ENCODE results near the gene GMPS.
"Not testable (repeated sequence)": the region's sequence is repeated elsewhere in the genome, so short reads cannot be mapped to it uniquely, and the experiment has no call there.

GMPS gene

DNA sequence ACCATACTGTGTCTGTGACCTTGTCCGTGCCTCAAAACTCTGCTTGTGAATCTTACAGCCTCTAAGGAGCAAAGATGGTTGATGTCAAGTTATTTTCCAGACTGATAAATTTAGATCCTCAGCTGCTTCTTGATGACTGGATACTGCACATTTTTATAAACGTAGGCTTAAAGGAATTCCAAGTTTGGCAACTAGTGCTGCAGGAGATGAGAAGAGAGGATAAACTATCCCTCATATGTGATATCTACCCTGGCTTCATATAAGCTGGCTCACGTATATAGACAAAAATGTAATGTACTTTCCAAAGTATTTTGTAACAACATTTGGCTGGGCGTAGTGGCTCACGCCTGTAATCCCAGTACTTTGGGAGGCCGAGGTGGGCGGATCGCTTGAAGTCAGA, 89.6 kb downstream of the GMPS start:
- ATAC-seq (ENCODE audit: low read depth), result no peak
- no peak overlapping the region for H3K27ac ChIP-seq (ENCODE audit: poor library complexity, severe bottlenecking)

GRCh38 chr3:155961044-155961443, 90.6 kb downstream of the GMPS start:
- H3K27ac ChIP-seq (ENCODE audit: poor library complexity, severe bottlenecking); DNase-seq (ENCODE audit: low spot score); H3K27me3 ChIP-seq (ENCODE audit: insufficient read depth, poor library complexity, severe bottlenecking); H3K4me3 ChIP-seq (ENCODE audit: severe bottlenecking); H3K9me3 ChIP-seq (ENCODE audit: severe bottlenecking); H3K36me3 ChIP-seq (ENCODE audit: low read depth); H3K4me1 ChIP-seq (ENCODE audit: insufficient read depth, poor library complexity, severe bottlenecking); ATAC-seq (ENCODE audit: low read depth): not testable (repeated sequence)

More for the DNA sequence above, 89.6 kb downstream of the GMPS start:
- Histone ChIP-seq H3K27me3 (ENCODE audit: insufficient read depth, poor library complexity, severe bottlenecking) (no peaks in the 10 kb centered on the region), H3K4me3 (ENCODE audit: severe bottlenecking) (no peak overlapping the region), H3K36me3 (ENCODE audit: low read depth) (no peaks in the 10 kb centered on the region), H3K4me1 (ENCODE audit: insufficient read depth, poor library complexity, severe bottlenecking) (no peaks in the 10 kb centered on the region), H3K9me3 (ENCODE audit: severe bottlenecking) (no peaks in the 10 kb centered on the region)
- TF ChIP-seq, protein P1, sequence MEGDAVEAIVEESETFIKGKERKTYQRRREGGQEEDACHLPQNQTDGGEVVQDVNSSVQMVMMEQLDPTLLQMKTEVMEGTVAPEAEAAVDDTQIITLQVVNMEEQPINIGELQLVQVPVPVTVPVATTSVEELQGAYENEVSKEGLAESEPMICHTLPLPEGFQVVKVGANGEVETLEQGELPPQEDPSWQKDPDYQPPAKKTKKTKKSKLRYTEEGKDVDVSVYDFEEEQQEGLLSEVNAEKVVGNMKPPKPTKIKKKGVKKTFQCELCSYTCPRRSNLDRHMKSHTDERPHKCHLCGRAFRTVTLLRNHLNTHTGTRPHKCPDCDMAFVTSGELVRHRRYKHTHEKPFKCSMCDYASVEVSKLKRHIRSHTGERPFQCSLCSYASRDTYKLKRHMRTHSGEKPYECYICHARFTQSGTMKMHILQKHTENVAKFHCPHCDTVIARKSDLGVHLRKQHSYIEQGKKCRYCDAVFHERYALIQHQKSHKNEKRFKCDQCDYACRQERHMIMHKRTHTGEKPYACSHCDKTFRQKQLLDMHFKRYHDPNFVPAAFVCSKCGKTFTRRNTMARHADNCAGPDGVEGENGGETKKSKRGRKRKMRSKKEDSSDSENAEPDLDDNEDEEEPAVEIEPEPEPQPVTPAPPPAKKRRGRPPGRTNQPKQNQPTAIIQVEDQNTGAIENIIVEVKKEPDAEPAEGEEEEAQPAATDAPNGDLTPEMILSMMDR (IDR thresholded peaks at IDR 0.05; ENCODE audit: poor library complexity, severe bottlenecking), result no peak
- no peak for DNase-seq (ENCODE audit: low spot score)

DNA sequence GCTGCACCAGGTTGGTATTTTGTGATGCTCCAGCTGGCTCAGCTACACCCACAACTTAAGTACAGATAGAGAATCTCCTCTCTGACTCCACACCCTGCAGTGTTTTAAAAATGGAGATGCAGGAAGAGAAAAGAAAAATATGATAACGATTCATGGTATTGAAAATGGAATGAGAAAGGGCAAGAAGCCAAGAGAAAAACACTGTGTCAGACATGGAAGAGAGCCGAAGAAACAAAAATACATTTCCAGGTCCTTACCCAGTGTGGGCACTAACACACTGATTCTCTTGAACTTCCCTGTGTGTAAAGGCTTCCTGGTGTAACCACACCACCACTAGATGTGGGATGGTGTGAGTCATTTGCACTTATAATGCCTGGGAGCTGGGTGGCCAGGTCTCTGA, 93.1 kb downstream of the GMPS start:
- TF ChIP-seq, protein P1 (IDR thresholded peaks at IDR 0.05; ENCODE audit: poor library complexity, severe bottlenecking), result no peak
- Histone ChIP-seq H3K4me1 (ENCODE audit: insufficient read depth, poor library complexity, severe bottlenecking) (no peaks in the 10 kb centered on the region), H3K27me3 (ENCODE audit: insufficient read depth, poor library complexity, severe bottlenecking) (no peaks in the 10 kb centered on the region), H3K36me3 (ENCODE audit: low read depth) (no peaks in the 10 kb centered on the region), H3K4me3 (ENCODE audit: severe bottlenecking) (no peak overlapping the region), H3K9me3 (ENCODE audit: severe bottlenecking) (no peaks in the 10 kb centered on the region), H3K27ac (ENCODE audit: poor library complexity, severe bottlenecking) (no peak overlapping the region)
- ATAC-seq (ENCODE audit: low read depth) (no peak), DNase-seq (ENCODE audit: low spot score) (no peak)

- TF ChIP-seq, protein P1 (IDR thresholded peaks at IDR 0.05; ENCODE audit: poor library complexity, severe bottlenecking), result no peak
- Histone ChIP-seq H3K9me3 (ENCODE audit: severe bottlenecking) (no peaks in the 10 kb centered on the region), H3K27me3 (ENCODE audit: insufficient read depth, poor library complexity, severe bottlenecking) (no peaks in the 10 kb centered on the region), H3K27ac (ENCODE audit: poor library complexity, severe bottlenecking) (no peak overlapping the region), H3K36me3 (ENCODE audit: low read depth) (no peaks in the 10 kb centered on the region), H3K4me3 (ENCODE audit: severe bottlenecking) (no peak overlapping the region), H3K4me1 (ENCODE audit: insufficient read depth, poor library complexity, severe bottlenecking) (no peaks in the 10 kb centered on the region)
- DNase-seq (ENCODE audit: low spot score) (no peak), ATAC-seq (ENCODE audit: low read depth) (no peak)
These were observed 99.9 kb downstream of the GMPS start for GRCh38 chr3:155970398-155970797.

DNA sequence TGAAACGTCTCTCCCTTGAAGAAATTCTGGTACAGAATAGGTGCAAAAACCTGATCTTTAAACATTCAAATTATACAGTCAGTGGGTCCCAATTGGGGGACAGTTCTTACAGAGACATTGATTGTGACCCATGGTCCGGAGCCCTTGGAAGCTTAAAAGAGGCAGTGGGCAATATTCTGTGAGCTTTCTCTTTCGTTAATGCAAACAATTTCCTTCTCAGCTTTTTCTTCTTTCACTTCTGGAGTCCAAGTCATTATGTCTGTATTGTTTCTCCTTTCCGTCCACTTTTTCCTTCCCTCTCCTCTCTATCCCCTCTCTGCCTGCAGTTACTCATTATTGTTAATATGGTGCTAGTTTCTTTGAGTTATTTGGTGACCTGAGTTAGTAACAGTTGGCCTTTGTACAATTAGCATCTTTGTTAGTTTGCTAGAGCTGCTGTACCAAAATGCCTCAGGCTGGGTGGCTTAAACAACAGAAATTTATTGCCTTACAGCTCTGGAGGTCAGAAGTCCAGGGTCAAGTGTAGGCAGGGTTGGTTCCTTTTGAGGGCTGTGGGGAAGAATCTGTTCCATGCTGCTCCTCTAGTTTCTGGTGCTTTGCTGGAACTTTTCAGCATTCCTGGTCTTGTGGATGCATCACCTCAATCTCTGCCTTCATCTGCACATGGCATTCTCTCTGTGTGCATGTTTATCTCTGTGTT, 102.6 kb downstream of the GMPS start:
- Histone ChIP-seq H3K27me3 (ENCODE audit: insufficient read depth, poor library complexity, severe bottlenecking) (no peaks in the 10 kb centered on the region), H3K9me3 (ENCODE audit: severe bottlenecking) (no peaks in the 10 kb centered on the region), H3K4me3 (ENCODE audit: severe bottlenecking) (no peak overlapping the region), H3K36me3 (ENCODE audit: low read depth) (no peaks in the 10 kb centered on the region), H3K27ac (ENCODE audit: poor library complexity, severe bottlenecking) (no peak overlapping the region), H3K4me1 (ENCODE audit: insufficient read depth, poor library complexity, severe bottlenecking) (no peaks in the 10 kb centered on the region)
- ATAC-seq (ENCODE audit: low read depth), result no peak
- DNase-seq (ENCODE audit: low spot score), result no peak
- TF ChIP-seq, protein P1 (IDR thresholded peaks at IDR 0.05; ENCODE audit: poor library complexity, severe bottlenecking), result no peak
